GM19438 (cell line): Measurements from ENCODE around the gene GTF3C1.
"Not testable (repeated sequence)": the region's sequence is repeated elsewhere in the genome, so short reads cannot be mapped to it uniquely, and the experiment has no call there.

Experiments used
- ATAC-seq: cut with Tn5 transposase; IDR thresholded peaks from one replicate; pipeline ENCODE4 v1.9.1; 2021; ENCODE audit warnings: low read depth; ENCODE audit not compliant: unreplicated experiment

The GTF3C1 gene

GRCh38 chr16:27470567-27471431 is 78.9 kb downstream of the GTF3C1 start:
- ATAC-seq: no peak

GRCh38 chr16:27468941-27469531 is 80.7 kb downstream of the GTF3C1 start:
- ATAC-seq: no peak

GRCh38 chr16:27465483-27465879 is 84.2 kb downstream of the GTF3C1 start:
- ATAC-seq: no peak

- ATAC-seq: no peak
Measured at GRCh38 chr16:27464626-27465482, 84.9 kb downstream of the GTF3C1 start.

GRCh38 chr16:27463741-27464591 is 85.7 kb downstream of the GTF3C1 start:
- no peak for ATAC-seq

GRCh38 chr16:27462846-27463682 is 86.6 kb downstream of the GTF3C1 start:
- ATAC-seq: no peak

GRCh38 chr16:27462200-27462845 is 87.4 kb downstream of the GTF3C1 start:
- no peak for ATAC-seq

- no peak for ATAC-seq
Measured at GRCh38 chr16:27461483-27462171, 88.1 kb downstream of the GTF3C1 start.

GRCh38 chr16:27460663-27461482 is 88.8 kb downstream of the GTF3C1 start:
- ATAC-seq: no peak

GRCh38 chr16:27460213-27460612 is 89.5 kb downstream of the GTF3C1 start:
- no peak for ATAC-seq

GRCh38 chr16:27458987-27459688 is 90.6 kb downstream of the GTF3C1 start:
- ATAC-seq: no peak

- ATAC-seq: no peak
Measured at GRCh38 chr16:27458258-27458657, 91.5 kb downstream of the GTF3C1 start.

- ATAC-seq: not testable (repeated sequence)
Measured at GRCh38 chr16:27457605-27457900, 92.2 kb downstream of the GTF3C1 start.

GRCh38 chr16:27455700-27456099 is 94.0 kb downstream of the GTF3C1 start:
- ATAC-seq: no peak

- no peak for ATAC-seq
Measured at GRCh38 chr16:27453494-27453825, 96.3 kb downstream of the GTF3C1 start.

GRCh38 chr16:27452569-27453493 is 96.9 kb downstream of the GTF3C1 start:
- ATAC-seq: no peak
